Naive thymus-derived CD4-positive, alpha-beta T cell (primary cell): Measurements from ENCODE around the gene KRT78. TPM values are rescaled to one million over a fixed set of nuclear protein-coding genes. Genes with fewer than 3 reads are reported as not detected.
"Not testable (repeated sequence)": the region's sequence is repeated elsewhere in the genome, so short reads cannot be mapped to it uniquely, and the experiment has no call there.

Source experiments
- ATAC-seq: fragments of 150-1000 bp; cut with Tn5 transposase; 2 replicates; pipeline ENCODE4 v1.10.0; 2021; ENCODE audit warnings: mild to moderate bottlenecking, moderate library complexity
- CTCF ChIA-PET: fragments of 350-600 bp; sonication (Branson Sonifier 250); formaldehyde crosslinking; loops from one replicate; lab custom pipeline; 2021; ENCODE audit warnings: antibody characterized with exemption; lab: Charles Lee
- POLR2A ChIA-PET: fragments of 350-600 bp; sonication (Branson Sonifier 250); formaldehyde crosslinking; loops from one replicate; lab custom pipeline; 2021; ENCODE audit warnings: antibody characterized with exemption, inconsistent platforms; lab: Charles Lee
- DNase-seq, 9 donors: peaks; one replicate each; pipeline versions ENCODE4 v3.0.0 to v3.0.0-alpha.2; 2020 to 2022; ENCODE audit warnings: mixed read lengths in 1 of 9
- H3K27ac ChIP-seq: one replicate; pipeline ENCODE4 v1.7.0; 2013; ENCODE audit warnings: mild to moderate bottlenecking, low read depth, low read length, moderate library complexity
- H3K27me3 ChIP-seq, 2 donors: one replicate each; pipeline ENCODE4 v1.7.0; 2013; ENCODE audit warnings: low read length in 2 of 2, mild to moderate bottlenecking in 2 of 2, moderate library complexity in 2 of 2; ENCODE audit not compliant: control insufficient read depth in 2 of 2, insufficient read depth in 2 of 2
- H3K36me3 ChIP-seq, 3 experiments: 1 replicate in 2 of 3; 2 replicates in 1 of 3; pipeline ENCODE4 v1.7.0; 2013; ENCODE audit warnings: low read length in 3 of 3, mild to moderate bottlenecking in 3 of 3, moderate library complexity in 1 of 3; ENCODE audit not compliant: insufficient read depth in 3 of 3, control insufficient read depth in 2 of 3
- H3K4me1 ChIP-seq, 2 donors: one replicate each; pipeline ENCODE4 v1.7.0; 2013; ENCODE audit warnings: low read length in 2 of 2, mild to moderate bottlenecking in 2 of 2, moderate library complexity in 1 of 2; ENCODE audit not compliant: control insufficient read depth in 2 of 2, insufficient read depth in 2 of 2
- H3K4me3 ChIP-seq: 2 replicates; pipeline ENCODE4 v1.7.0; 2013; ENCODE audit warnings: mild to moderate bottlenecking, low read length
- H3K9me3 ChIP-seq, 3 experiments: 1 replicate in 2 of 3; 2 replicates in 1 of 3; pipeline ENCODE4 v1.7.0; 2013; ENCODE audit warnings: low read length in 3 of 3; ENCODE audit not compliant: control insufficient read depth in 2 of 3
- H3K27ac Mint-ChIP-seq, 9 donors: one replicate each; pipeline ENCODE4 v1.8.0; 2020 to 2022; ENCODE audit warnings: mixed read lengths in 9 of 9, mild to moderate bottlenecking in 8 of 9, moderate library complexity in 5 of 9, inconsistent platforms in 2 of 9
- H3K27me3 Mint-ChIP-seq, 5 donors: one replicate each; pipeline ENCODE4 v1.8.0; 2021 to 2022; ENCODE audit warnings: mixed read lengths in 5 of 5, mild to moderate bottlenecking in 1 of 5
- H3K36me3 Mint-ChIP-seq, 5 donors: one replicate each; pipeline ENCODE4 v1.8.0; 2020 to 2022; ENCODE audit warnings: mixed read lengths in 5 of 5, mild to moderate bottlenecking in 3 of 5, inconsistent platforms in 1 of 5
- H3K4me1 Mint-ChIP-seq, 7 donors: one replicate each; pipeline ENCODE4 v1.8.0; 2020 to 2022; ENCODE audit warnings: mixed read lengths in 7 of 7, mild to moderate bottlenecking in 3 of 7, inconsistent platforms in 1 of 7
- H3K4me3 Mint-ChIP-seq, 10 donors: one replicate each; pipeline ENCODE4 v1.8.0; 2020 to 2022; ENCODE audit warnings: mild to moderate bottlenecking in 10 of 10, mixed read lengths in 10 of 10, moderate library complexity in 6 of 10, inconsistent platforms in 2 of 10
- H3K9me3 Mint-ChIP-seq, 11 donors: one replicate each; pipeline ENCODE4 v1.8.0; 2020 to 2022; ENCODE audit warnings: mixed read lengths in 11 of 11, mild to moderate bottlenecking in 4 of 11, inconsistent platforms in 1 of 11, moderate library complexity in 1 of 11
- intact Hi-C, 2 donors: fragments of 100-400 bp; cut with micrococcal nuclease; formaldehyde crosslinking; loops; one replicate each; pipeline ENCODE4 v1.15.1; 2023
- polyA plus RNA-seq, 2 donors: library from polyadenylated mRNA; unstranded; fragments of 300-500 nt; fragmentation: Illumina TruSeq; gene quantifications; one replicate each; pipeline ENCODE4 v1.2.3, GENCODE V29; 2021
- total RNA-seq, 6 experiments: library from RNA in 5 of 6; stranded (reverse) in 5 of 6; gene quantifications; 1 replicate in 5 of 6; 2 replicates in 1 of 6; pipeline ENCODE4 v1.2.3 and lab custom pipeline; 2021 to 2026

Gene KRT78
- total and polyA plus RNA-seq, 7 experiments from 2014 or later, result not detected

- H3K36me3 ChIP-seq, ATAC-seq, H3K36me3 Mint-ChIP-seq, intact Hi-C loops, H3K4me1 ChIP-seq, DNase-seq, H3K27ac ChIP-seq, H3K4me3 Mint-ChIP-seq, H3K4me3 ChIP-seq, POLR2A ChIA-PET, H3K27me3 ChIP-seq, H3K9me3 ChIP-seq, H3K27ac Mint-ChIP-seq, H3K9me3 Mint-ChIP-seq: not testable (repeated sequence)
- H3K27me3 Mint-ChIP-seq, result peaks cover 4 to 23% (median 6%) of the 10 kb centered on the region in 5 donors
- peaks cover 0 to 21% (median 14%) of the 10 kb centered on the region in 7 donors for H3K4me1 Mint-ChIP-seq
- CTCF ChIA-PET, result interaction anchor here (1.1 kb wide), 1 partner anchor 84 kb away, joined by 3 read pairs; no protein-coding TSS in a partner anchor
Measured at GRCh38 chr12:52795332-52795674, 53.5 kb downstream of the KRT78 start.

GRCh38 chr12:52794479-52795331 is 54.1 kb downstream of the KRT78 start:
- no peak overlapping the region for H3K27ac Mint-ChIP-seq
- ChIA-PET CTCF (interaction anchor here (1.1 kb wide), 1 partner anchor 85 kb away, joined by 3 read pairs; no protein-coding TSS in a partner anchor), POLR2A (no interaction called here)
- ATAC-seq (no peak), DNase-seq (no peak)
- H3K4me1 Mint-ChIP-seq, result peaks cover 4 to 27% (median 18%) of the 10 kb centered on the region in 7 donors
- H3K36me3 Mint-ChIP-seq, result no peaks in the 10 kb centered on the region
- H3K27me3 Mint-ChIP-seq, result peaks cover 7 to 29% (median 10%) of the 10 kb centered on the region in 5 donors
- intact Hi-C loops, result no loop called here
- Histone ChIP-seq H3K27ac (no peak overlapping the region), H3K36me3 (no peaks in the 10 kb centered on the region), H3K4me3 (no peak overlapping the region), H3K4me1 (peaks cover 0 to 5% of the 10 kb centered on the region in 2 donors), H3K9me3 (no peaks in the 10 kb centered on the region), H3K27me3 (no peaks in the 10 kb centered on the region)
- H3K9me3 Mint-ChIP-seq, result no peaks in the 10 kb centered on the region
- no peak overlapping the region for H3K4me3 Mint-ChIP-seq

- H3K4me1 Mint-ChIP-seq, result peaks cover 8 to 36% (median 26%) of the 10 kb centered on the region in 7 donors
- H3K27me3 ChIP-seq, result no peaks in the 10 kb centered on the region
- H3K27ac ChIP-seq, result no peak overlapping the region
- POLR2A ChIA-PET, result no interaction called here
- H3K4me3 Mint-ChIP-seq, result no peak overlapping the region
- no peak for DNase-seq
- H3K27me3 Mint-ChIP-seq, result peaks cover 20 to 46% (median 27%) of the 10 kb centered on the region in 5 donors
- CTCF ChIA-PET, result no interaction called here
- no peaks in the 10 kb centered on the region for H3K36me3 ChIP-seq
- H3K36me3 Mint-ChIP-seq, result no peaks in the 10 kb centered on the region
- ATAC-seq, result no peak
- intact Hi-C loops, result no loop called here
- no peak overlapping the region for H3K4me3 ChIP-seq
- H3K9me3 Mint-ChIP-seq, result peaks cover 0 to 1% (median 0%) of the 10 kb centered on the region in 11 donors
- H3K4me1 ChIP-seq, result peaks cover 0 to 5% of the 10 kb centered on the region in 2 donors
- H3K27ac Mint-ChIP-seq, result peak overlapping the region in 2 of 9 donors; percentile 5 to 67
- no peaks in the 10 kb centered on the region for H3K9me3 ChIP-seq
Measured at GRCh38 chr12:52792185-52793029, 56.4 kb downstream of the KRT78 start.

DNA sequence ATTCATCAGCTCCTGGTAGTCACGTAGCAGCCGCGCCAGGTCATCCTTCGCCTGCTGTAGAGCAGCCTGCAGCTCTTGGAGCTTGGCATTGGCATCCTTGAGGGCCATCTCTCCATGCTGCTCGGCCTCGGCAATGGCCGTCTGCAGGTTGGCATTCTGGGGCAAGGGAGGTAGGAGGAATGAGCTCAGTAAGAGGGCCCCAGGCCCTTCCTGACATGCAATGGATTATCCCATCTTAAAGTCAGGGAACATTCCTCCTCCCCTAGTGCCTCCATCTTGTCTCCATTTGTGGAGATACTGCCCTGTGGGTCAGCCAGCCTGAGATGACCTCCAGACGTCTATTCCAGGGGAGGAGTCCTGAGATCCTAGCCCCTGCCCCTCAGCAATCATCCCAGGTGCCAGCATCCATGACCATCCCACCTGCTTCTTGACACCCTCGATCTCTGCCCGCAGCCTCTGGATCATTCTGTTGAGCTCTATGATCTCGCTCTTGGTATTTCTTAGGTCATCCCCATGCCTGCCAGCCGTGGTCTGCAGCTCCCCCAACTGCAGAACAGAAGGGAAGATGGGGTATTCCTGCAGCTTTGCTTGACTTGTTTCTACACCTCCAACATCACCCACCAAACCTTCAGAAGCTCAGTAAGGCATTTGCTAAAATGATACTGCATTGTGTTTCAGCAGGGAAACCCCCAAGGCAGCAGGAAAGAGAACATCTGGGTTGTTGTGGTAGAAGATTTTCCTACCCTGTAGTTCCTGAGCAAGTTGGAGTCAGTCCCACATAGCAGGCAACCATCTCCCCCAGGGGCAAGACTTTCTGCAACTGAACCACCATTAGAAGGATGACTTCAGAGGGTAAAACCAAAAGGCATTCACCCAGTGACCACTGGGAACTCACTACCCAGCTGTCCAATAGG is 57.3 kb downstream of the KRT78 start:
- intact Hi-C loops, result no loop called here
- CTCF ChIA-PET, result no interaction called here

GRCh38 chr12:52790427-52791270 is 58.1 kb downstream of the KRT78 start:
- Histone ChIP-seq H3K27me3 (no peaks in the 10 kb centered on the region), H3K27ac (no peak overlapping the region), H3K4me1 (peaks cover 0 to 5% of the 10 kb centered on the region in 2 donors), H3K4me3 (no peak overlapping the region), H3K9me3 (no peaks in the 10 kb centered on the region), H3K36me3 (no peaks in the 10 kb centered on the region)
- no peaks in the 10 kb centered on the region for H3K36me3 Mint-ChIP-seq
- DNase-seq, result no peak
- peak overlapping the region in 7 of 10 donors; percentile 16 to 53 (median 42) for H3K4me3 Mint-ChIP-seq
- no peak for ATAC-seq
- peaks cover 20 to 50% (median 27%) of the 10 kb centered on the region in 5 donors for H3K27me3 Mint-ChIP-seq
- H3K4me1 Mint-ChIP-seq, result peaks cover 8 to 36% (median 26%) of the 10 kb centered on the region in 7 donors
- CTCF ChIA-PET, result interaction anchor here (1.0 kb wide), 1 partner anchor 205 kb away, joined by 3 read pairs; no protein-coding TSS in a partner anchor
- POLR2A ChIA-PET, result no interaction called here
- peak overlapping the region in 3 of 9 donors; percentile 3 to 28 (median 10) for H3K27ac Mint-ChIP-seq
- intact Hi-C loops, result loop anchor here in 1 of 2 donors (1.0 kb wide), 1 partner anchor 109 kb away; no protein-coding TSS in a partner anchor
- H3K9me3 Mint-ChIP-seq, result peaks cover 0 to 3% (median 0%) of the 10 kb centered on the region in 11 donors

More for the DNA sequence above, 57.3 kb downstream of the KRT78 start:
- Mint-ChIP-seq H3K4me1 (peaks cover 8 to 36% (median 26%) of the 10 kb centered on the region in 7 donors), H3K9me3 (peaks cover 0 to 1% (median 0%) of the 10 kb centered on the region in 11 donors), H3K4me3 (peak overlapping the region in 1 of 10 donors; percentile 0), H3K36me3 (no peaks in the 10 kb centered on the region), H3K27ac (no peak overlapping the region), H3K27me3 (peaks cover 20 to 49% (median 27%) of the 10 kb centered on the region in 5 donors)
- no peaks in the 10 kb centered on the region for H3K9me3 ChIP-seq
- DNase-seq (no peak), ATAC-seq (no peak)
- no peaks in the 10 kb centered on the region for H3K27me3 ChIP-seq
- no peaks in the 10 kb centered on the region for H3K36me3 ChIP-seq
- POLR2A ChIA-PET, result no interaction called here
- no peak overlapping the region for H3K27ac ChIP-seq
- no peak overlapping the region for H3K4me3 ChIP-seq
- H3K4me1 ChIP-seq, result peaks cover 0 to 5% of the 10 kb centered on the region in 2 donors
